Lower lobe of right lung (tissue), 2 donors: ENCODE data around the gene RSPH1. TPM values are rescaled to one million over a fixed set of nuclear protein-coding genes. Genes with fewer than 3 reads are reported as not detected.

Source experiments
- ATAC-seq, 2 donors: fragments of 200-7000 bp; cut with Tn5 transposase; one replicate each; pipeline ENCODE4 v1.9.1; 2020 to 2022; ENCODE audit warnings: mild to moderate bottlenecking in 2 of 2, moderate library complexity in 2 of 2
- DNase-seq: peaks from one replicate; pipeline ENCODE4 v3.0.0-alpha.2; 2020
- H3K27ac ChIP-seq: fragments of 200-600 bp; one replicate; pipeline ENCODE4 v1.8.0; 2022
- H3K27me3 ChIP-seq: fragments of 200-600 bp; one replicate; pipeline ENCODE4 v1.8.0; 2022; ENCODE audit warnings: low read depth
- H3K36me3 ChIP-seq: fragments of 200-600 bp; one replicate; pipeline ENCODE4 v1.8.0; 2022; ENCODE audit warnings: mild to moderate bottlenecking
- H3K4me1 ChIP-seq: fragments of 200-600 bp; one replicate; pipeline ENCODE4 v1.8.0; 2022
- H3K4me3 ChIP-seq: fragments of 200-600 bp; one replicate; pipeline ENCODE4 v1.8.0; 2022; ENCODE audit warnings: mild to moderate bottlenecking
- H3K9me3 ChIP-seq: fragments of 200-600 bp; one replicate; pipeline ENCODE4 v1.8.0; 2022
- intact Hi-C: fragments of 100-400 bp; cut with DNase I; formaldehyde crosslinking; loops from one replicate; pipeline ENCODE4 v1.11.0; 2022
- total RNA-seq: library from RNA; stranded (reverse); fragmentation: NEBNext Ultra II Directional; extraction: Animal tissue kit (Norgen Biotek cat#: 25700); gene quantifications from one replicate; pipeline ENCODE4 v1.2.1, GENCODE V29; 2021
- TF ChIP-seq, protein P1 (sequence below): fragments of 200-600 bp; IDR thresholded peaks from one replicate; pipeline ENCODE4 v1.8.0; 2022; ENCODE audit warnings: antibody characterized with exemption, mild to moderate bottlenecking
- donor health status: DM: no; HTN: yes; CAD: no; lungs with severe emphysema.

RSPH1 gene
- total RNA-seq, 1 donor from 2014 or later = 18.1 TPM

DNA sequence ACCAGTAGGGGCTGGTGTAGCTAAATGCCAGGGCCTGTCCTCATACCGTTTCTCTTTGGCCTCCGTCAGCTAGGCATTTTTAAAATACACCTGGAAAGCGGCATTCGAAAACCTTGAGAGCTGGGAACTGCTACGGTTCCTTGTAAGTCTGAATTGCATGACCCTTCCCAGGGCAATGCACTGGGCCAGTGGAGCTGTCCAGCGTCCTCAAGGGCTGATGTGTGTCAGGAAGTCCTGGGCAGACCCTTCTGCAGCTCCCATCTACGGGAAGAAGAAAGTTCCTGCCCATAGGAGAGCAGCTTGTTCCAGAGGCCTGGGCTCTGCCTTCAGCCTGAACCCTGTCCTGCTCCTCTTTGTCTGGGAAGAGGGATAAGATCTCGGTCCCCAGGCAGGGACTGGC is 58.2 kb downstream of the RSPH1 start:
- peaks cover 2% of the 10 kb centered on the region for H3K9me3 ChIP-seq
- no peaks in the 10 kb centered on the region for H3K36me3 ChIP-seq
- TF ChIP-seq, protein P1, sequence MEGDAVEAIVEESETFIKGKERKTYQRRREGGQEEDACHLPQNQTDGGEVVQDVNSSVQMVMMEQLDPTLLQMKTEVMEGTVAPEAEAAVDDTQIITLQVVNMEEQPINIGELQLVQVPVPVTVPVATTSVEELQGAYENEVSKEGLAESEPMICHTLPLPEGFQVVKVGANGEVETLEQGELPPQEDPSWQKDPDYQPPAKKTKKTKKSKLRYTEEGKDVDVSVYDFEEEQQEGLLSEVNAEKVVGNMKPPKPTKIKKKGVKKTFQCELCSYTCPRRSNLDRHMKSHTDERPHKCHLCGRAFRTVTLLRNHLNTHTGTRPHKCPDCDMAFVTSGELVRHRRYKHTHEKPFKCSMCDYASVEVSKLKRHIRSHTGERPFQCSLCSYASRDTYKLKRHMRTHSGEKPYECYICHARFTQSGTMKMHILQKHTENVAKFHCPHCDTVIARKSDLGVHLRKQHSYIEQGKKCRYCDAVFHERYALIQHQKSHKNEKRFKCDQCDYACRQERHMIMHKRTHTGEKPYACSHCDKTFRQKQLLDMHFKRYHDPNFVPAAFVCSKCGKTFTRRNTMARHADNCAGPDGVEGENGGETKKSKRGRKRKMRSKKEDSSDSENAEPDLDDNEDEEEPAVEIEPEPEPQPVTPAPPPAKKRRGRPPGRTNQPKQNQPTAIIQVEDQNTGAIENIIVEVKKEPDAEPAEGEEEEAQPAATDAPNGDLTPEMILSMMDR = no peak
- intact Hi-C loops = no loop called here
- no peak for ATAC-seq
- H3K4me3 ChIP-seq = no peak overlapping the region
- no peaks in the 10 kb centered on the region for H3K4me1 ChIP-seq
- H3K27ac ChIP-seq = no peak overlapping the region
- no peaks in the 10 kb centered on the region for H3K27me3 ChIP-seq
- DNase-seq = no peak

DNA sequence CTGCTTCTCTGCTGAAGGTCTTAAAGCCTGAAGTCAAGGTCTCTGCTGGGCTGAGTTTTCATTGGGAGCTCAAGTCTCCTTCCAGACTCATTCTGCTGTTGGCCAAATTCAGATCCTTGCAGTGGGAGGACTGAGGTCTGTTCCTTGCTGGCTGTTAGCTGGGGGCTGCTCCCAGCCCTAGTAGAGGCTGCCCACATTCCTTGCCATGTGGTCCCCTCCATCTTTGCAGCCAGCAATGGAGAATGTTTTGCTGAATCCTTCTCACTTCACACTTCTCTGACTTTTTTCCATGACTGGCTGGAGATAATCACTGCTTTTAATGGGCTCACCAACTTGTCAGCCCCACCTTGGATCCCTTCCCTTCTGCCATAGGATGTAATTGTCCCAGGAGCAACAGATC is 59.1 kb downstream of the RSPH1 start:
- DNase-seq (no peak), ATAC-seq (no peak)
- Histone ChIP-seq H3K4me1 (no peaks in the 10 kb centered on the region), H3K36me3 (no peaks in the 10 kb centered on the region), H3K27ac (no peak overlapping the region), H3K4me3 (no peak overlapping the region), H3K9me3 (peaks cover 6% of the 10 kb centered on the region), H3K27me3 (no peaks in the 10 kb centered on the region)
- intact Hi-C loops = no loop called here
- TF ChIP-seq, protein P1 = no peak

DNA sequence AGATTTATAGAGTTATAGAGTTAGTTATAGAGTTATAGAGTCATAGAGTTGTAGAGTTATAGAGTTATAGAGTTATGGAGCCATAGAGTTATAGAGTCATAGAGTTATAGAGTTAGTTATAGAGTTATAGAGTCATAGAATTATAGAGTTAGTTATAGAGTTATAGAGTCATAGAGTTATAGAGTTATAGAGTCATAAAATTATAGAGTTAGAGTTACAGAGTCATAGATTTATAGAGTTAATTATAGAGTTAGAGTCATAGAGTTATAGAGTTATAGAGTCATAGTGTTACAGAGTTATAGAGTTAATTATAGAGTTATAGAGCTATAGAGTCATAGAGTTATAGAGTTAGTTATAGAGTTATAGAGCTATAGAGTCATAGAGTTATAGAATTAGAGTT is 60.2 kb downstream of the RSPH1 start:
- DNase-seq = no peak
- no peak for ATAC-seq
- Histone ChIP-seq H3K4me3 (no peak overlapping the region), H3K4me1 (no peaks in the 10 kb centered on the region), H3K9me3 (peaks cover 6% of the 10 kb centered on the region), H3K36me3 (no peaks in the 10 kb centered on the region), H3K27ac (no peak overlapping the region), H3K27me3 (no peaks in the 10 kb centered on the region)
- TF ChIP-seq, protein P1 = no peak
- intact Hi-C loops = no loop called here

DNA sequence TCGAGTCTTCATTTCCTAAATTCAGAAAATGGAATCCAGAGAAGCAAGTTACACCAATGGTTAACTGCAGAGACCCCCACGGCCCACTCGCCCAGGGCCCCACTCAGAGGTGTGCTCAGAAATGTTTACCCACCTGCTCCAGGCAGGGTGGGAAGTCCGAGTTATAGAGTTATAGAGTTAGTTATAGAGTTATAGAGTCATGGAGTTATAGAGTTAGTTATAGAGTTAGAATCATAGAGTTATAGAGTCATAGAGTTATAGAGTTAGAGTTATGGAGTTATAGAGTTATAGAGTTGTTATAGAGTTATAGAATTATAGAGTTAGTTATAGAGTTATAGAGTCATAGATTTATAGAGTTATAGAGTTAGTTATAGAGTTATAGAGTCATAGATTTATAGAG is 60.6 kb downstream of the RSPH1 start:
- intact Hi-C loops = no loop called here
- ATAC-seq (no peak), DNase-seq (no peak)
- no peak overlapping the region for H3K4me3 ChIP-seq
- no peaks in the 10 kb centered on the region for H3K36me3 ChIP-seq
- H3K27ac ChIP-seq = no peak overlapping the region
- TF ChIP-seq, protein P1 = no peak
- no peaks in the 10 kb centered on the region for H3K27me3 ChIP-seq
- peaks cover 6% of the 10 kb centered on the region for H3K9me3 ChIP-seq
- no peaks in the 10 kb centered on the region for H3K4me1 ChIP-seq

DNA sequence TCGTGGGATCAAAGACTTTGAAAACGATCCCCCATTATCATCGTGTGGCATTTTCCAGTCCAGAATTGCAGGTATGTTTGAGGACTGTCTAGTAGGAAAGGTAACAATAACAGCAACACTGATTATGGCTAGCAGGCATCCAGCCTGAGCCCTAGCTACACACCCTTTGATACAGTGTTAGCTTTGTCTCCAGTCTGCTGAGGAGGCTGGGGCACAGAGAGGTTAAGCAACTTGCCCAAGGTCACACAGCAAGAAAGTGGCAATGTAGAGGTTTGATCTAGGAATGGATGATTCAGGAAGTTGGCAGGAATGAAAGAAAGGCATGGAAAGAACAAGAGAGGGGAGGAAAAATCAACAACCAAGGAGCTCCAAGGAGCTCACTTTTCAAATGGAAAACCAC is 61.1 kb downstream of the RSPH1 start:
- DNase-seq (no peak), ATAC-seq (no peak)
- TF ChIP-seq, protein P1 = no peak
- intact Hi-C loops = no loop called here
- Histone ChIP-seq H3K27ac (no peak overlapping the region), H3K4me3 (no peak overlapping the region), H3K36me3 (no peaks in the 10 kb centered on the region), H3K4me1 (no peaks in the 10 kb centered on the region), H3K27me3 (no peaks in the 10 kb centered on the region), H3K9me3 (peaks cover 6% of the 10 kb centered on the region)
